GM10266 (cell line): ENCODE measurements around the gene PJA2.

ENCODE experiments used
- DNase-seq: peaks from one replicate; pipeline ENCODE4 v3.0.0; 2012; ENCODE audit errors: extremely low spot score
- CTCF ChIP-seq: IDR thresholded peaks from 2 replicates; pipeline ENCODE4 v1.5.1; 2012; ENCODE audit warnings: mild to moderate bottlenecking, low read depth; ENCODE audit not compliant: control insufficient read depth, insufficient read depth; ENCODE audit errors: missing control alignments

Gene PJA2

GRCh38 chr5:109409844-109410388, at the start of gene PJA2:
Gene PJA2 (minus strand): TSS chr5:109409974. CDS start chr5:109383433, 26,541 bp downstream.
- no peak for TF ChIP-seq CTCF
- DNase-seq: peak; percentile 93

- TF ChIP-seq CTCF: no peak
- peak; percentile 58 for DNase-seq
These were observed 45.9 kb upstream of the PJA2 start for GRCh38 chr5:109455598-109456096.

- TF ChIP-seq CTCF: no peak
- no peak for DNase-seq
These were observed 45.1 kb upstream of the PJA2 start for GRCh38 chr5:109454731-109455505.

GRCh38 chr5:109453251-109453650, 43.5 kb upstream of the PJA2 start:
- no peak for TF ChIP-seq CTCF
- DNase-seq: no peak

GRCh38 chr5:109452661-109453060, 42.9 kb upstream of the PJA2 start:
- no peak for DNase-seq
- no peak for TF ChIP-seq CTCF

- DNase-seq: no peak
- TF ChIP-seq CTCF: no peak
These were observed 41.4 kb upstream of the PJA2 start for GRCh38 chr5:109451146-109451545.
